NB4 (cell line): ENCODE results near the gene CHRD.

Experiments used
- CTCF ChIP-seq: IDR thresholded peaks from one replicate; pipeline ENCODE4 v1.5.1; 2012; ENCODE audit warnings: low read depth, low read length
- MYC ChIP-seq: IDR thresholded peaks from 2 replicates; pipeline ENCODE4 v1.6.1; 2011; ENCODE audit warnings: low read depth, low read length

GRCh38 chr3:184343200-184343876, 36.5 kb upstream of the CHRD start:
- TF ChIP-seq CTCF: no peak
- TF ChIP-seq MYC: no peak
